Neutrophil (primary cell): ENCODE results near the gene ITGAL.
A peak's percentile ranks its signal among the peaks of the same experiment; 100 is the strongest.

Experiments used
- H3K27ac ChIP-seq: fragments of 200-600 bp; sonication (generic); 2 replicates; pipeline ENCODE4 v1.5.1; 2016; ENCODE audit warnings: mild to moderate bottlenecking, moderate library complexity
- H3K27me3 ChIP-seq: fragments of 200-600 bp; sonication (generic); 2 replicates; pipeline ENCODE4 v1.6.0; 2016; ENCODE audit warnings: mild to moderate bottlenecking
- H3K36me3 ChIP-seq: fragments of 200-600 bp; sonication (generic); 2 replicates; pipeline ENCODE4 v1.5.1; 2017
- H3K4me1 ChIP-seq, 2 experiments: fragments of 200-600 bp in 1 of 2; sonication (generic) in 1 of 2; 1 replicate in 1 of 2; 2 replicates in 1 of 2; pipeline versions ENCODE4 v1.5.1 to v1.6.1; 2013 to 2016; ENCODE audit warnings: low read depth in 1 of 2, low read length in 1 of 2, mild to moderate bottlenecking in 1 of 2, moderate library complexity in 1 of 2; ENCODE audit not compliant: control insufficient read depth in 1 of 2, insufficient read depth in 1 of 2
- H3K4me3 ChIP-seq, 2 experiments: fragments of 200-600 bp in 1 of 2; sonication (generic) in 1 of 2; 1 replicate in 1 of 2; 2 replicates in 1 of 2; pipeline ENCODE4 v1.5.1; 2013 to 2016; ENCODE audit warnings: low read depth in 1 of 2, low read length in 1 of 2, mild to moderate bottlenecking in 1 of 2, moderate library complexity in 1 of 2
- H3K9me3 ChIP-seq: fragments of 200-600 bp; sonication (generic); 2 replicates; pipeline ENCODE4 v1.5.1; 2016
- TF ChIP-seq, protein P1 (sequence below): fragments of 200-600 bp; sonication (generic); IDR thresholded peaks from 2 replicates; pipeline ENCODE4 v1.5.1; 2016; ENCODE audit warnings: antibody characterized with exemption

Gene ITGAL

DNA sequence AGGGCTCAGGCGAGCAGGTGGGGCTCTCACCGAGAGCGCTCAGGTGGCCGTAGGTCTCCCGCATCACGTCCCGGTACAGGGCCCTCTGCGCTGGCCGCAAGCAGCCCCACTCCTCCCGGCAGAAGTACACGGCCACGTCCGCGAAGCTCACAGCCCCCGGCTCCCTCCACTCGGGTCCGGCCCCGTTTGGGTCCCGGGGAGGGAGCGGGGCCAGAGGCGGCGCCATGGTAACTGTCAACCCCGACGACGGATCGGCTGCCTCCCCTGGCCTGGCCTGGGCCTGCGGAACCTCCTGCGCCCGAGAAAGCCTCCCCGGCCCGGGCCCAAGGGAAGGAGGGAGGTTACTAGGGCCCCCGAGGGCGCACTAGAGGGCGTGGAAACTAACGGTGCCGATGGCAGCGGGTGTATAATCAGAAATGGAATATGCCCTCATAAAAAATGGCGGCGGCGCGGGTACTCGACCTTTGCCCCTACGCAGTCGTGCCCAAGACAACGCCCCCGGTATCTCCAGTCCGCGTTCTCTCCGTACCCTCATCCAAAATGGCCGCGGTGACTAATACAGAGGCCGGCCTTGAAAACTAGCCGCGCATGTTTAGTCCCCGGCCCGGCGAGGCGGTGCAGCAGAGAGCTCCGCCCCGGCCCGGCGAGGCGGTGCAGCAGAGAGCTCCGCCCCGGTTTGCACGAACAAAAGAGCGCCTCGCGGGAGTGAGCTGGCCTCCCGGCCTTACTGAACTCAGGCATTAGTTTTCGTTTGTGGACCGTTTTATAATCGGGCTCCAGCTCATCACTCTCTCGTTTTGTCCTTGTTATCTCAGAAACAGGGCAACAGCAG lies 85.6 kb downstream of the ITGAL start, which contains the start of gene ZNF764:
TSS of gene ZNF764 (minus strand) at position 418 of the 832 bp plus-strand sequence. CDS start at position 226, 192 bp downstream.
- Histone ChIP-seq H3K9me3 (no peaks in the 10 kb centered on the region), H3K36me3 (peaks cover 15% of the 10 kb centered on the region), H3K4me3 (peak within 1 kb of the TSS; percentile 77 to 99), H3K27ac (peak within 1 kb of the TSS; percentile 91), H3K4me1 (peaks cover 31 to 33% of the 10 kb centered on the region in 2 experiments), H3K27me3 (no peaks in the 10 kb centered on the region)
- TF ChIP-seq, protein P1, sequence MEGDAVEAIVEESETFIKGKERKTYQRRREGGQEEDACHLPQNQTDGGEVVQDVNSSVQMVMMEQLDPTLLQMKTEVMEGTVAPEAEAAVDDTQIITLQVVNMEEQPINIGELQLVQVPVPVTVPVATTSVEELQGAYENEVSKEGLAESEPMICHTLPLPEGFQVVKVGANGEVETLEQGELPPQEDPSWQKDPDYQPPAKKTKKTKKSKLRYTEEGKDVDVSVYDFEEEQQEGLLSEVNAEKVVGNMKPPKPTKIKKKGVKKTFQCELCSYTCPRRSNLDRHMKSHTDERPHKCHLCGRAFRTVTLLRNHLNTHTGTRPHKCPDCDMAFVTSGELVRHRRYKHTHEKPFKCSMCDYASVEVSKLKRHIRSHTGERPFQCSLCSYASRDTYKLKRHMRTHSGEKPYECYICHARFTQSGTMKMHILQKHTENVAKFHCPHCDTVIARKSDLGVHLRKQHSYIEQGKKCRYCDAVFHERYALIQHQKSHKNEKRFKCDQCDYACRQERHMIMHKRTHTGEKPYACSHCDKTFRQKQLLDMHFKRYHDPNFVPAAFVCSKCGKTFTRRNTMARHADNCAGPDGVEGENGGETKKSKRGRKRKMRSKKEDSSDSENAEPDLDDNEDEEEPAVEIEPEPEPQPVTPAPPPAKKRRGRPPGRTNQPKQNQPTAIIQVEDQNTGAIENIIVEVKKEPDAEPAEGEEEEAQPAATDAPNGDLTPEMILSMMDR: peak; percentile 44

DNA sequence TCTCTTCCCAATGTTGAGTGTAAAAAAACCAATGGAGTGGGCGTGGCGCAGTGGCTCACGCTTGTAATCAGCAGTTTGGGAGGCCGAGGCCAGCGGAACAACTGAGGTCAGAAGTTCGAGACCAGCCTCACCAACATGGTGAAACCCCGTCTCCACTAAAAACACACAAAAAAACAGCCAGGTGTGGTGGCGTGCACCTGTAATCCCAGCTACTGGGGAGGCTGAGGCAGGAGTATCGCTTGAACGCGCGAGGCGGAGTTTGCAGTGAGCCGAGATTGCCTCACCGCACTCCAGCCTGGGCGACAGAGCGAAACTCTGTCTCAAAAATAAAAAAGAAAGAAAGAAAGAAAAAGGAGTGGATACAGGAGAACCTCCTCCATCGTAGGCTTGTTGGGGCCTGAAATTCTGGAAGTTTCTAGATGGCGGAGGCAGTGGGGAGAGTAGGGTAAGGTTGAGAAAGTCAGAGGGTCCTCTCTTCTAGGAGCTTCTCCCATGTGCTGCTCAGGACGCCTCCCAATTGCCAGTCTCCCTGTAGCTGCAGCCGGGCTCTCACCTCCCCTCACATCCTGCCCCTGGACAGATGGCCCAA lies 86.3 kb downstream of the ITGAL start:
- Histone ChIP-seq H3K4me3 (peak overlapping the region; percentile 77 to 99), H3K9me3 (no peaks in the 10 kb centered on the region), H3K27ac (peak overlapping the region; percentile 91), H3K4me1 (peaks cover 26 to 28% of the 10 kb centered on the region in 2 experiments), H3K27me3 (no peaks in the 10 kb centered on the region), H3K36me3 (peaks cover 15% of the 10 kb centered on the region)
- TF ChIP-seq, protein P1: no peak

DNA sequence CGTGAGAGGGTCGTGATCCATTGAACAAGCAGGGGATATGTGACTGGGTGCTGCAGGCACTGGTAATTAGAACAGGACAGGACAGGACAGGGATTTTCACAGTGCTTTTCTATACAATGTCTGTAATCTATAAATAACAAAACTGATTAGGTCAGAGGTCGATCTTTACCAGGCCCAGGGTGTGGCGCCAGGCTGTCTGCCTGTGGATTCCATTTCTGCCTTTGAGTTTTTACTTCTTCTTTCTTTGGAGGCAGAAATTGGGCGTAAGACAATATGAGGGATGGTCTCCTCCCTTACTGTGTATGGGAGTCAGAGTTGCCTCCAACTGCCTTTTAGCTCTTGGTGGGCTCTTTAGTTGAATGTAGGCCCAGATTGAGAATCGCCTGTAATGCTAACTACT lies 87.1 kb downstream of the ITGAL start:
- H3K4me3 ChIP-seq: no peak overlapping the region
- TF ChIP-seq, protein P1: no peak
- peaks cover 15% of the 10 kb centered on the region for H3K36me3 ChIP-seq
- peaks cover 26 to 28% of the 10 kb centered on the region in 2 experiments for H3K4me1 ChIP-seq
- H3K27me3 ChIP-seq: no peaks in the 10 kb centered on the region
- no peaks in the 10 kb centered on the region for H3K9me3 ChIP-seq
- no peak overlapping the region for H3K27ac ChIP-seq

DNA sequence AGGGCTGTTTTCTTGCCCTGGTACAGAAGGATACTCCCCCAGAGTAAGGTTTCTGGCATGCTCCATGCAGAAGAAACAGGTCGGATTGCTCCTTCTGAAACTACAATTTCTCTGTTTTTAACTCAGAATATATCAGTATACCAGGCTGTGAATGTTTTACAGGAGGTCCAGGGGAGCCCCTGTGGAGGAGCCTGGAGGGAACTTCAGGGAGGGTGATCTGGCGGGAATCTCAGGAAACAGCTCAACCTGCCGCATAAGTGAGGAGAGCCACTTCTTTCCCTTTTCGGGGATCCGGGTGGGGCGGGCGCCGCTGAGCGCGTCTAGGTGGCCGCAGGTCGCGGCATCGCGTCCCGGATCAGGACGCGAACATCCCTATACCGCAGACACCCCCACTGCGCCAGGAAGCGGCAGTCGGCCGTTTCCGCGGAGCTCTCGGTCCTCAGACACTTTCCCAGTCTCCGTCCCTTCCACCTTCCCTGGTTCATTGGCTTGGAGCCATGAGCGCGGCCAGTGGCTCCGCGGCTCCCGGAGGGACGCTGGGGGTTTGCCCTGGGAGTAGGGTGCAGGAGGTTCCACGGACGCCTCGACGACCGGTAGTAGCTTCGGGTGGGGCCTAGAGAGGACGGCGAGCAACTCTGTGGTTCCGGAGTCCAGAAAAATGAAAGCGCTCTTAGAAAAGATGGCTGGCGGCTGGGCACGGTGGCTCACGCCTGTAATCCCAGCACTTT lies 88.7 kb downstream of the ITGAL start:
- Histone ChIP-seq H3K4me1 (peaks cover 26 to 28% of the 10 kb centered on the region in 2 experiments), H3K27me3 (no peaks in the 10 kb centered on the region), H3K4me3 (peak overlapping the region; percentile 64 to 70), H3K27ac (peak overlapping the region; percentile 79), H3K36me3 (peaks cover under 1% of the 10 kb centered on the region), H3K9me3 (no peaks in the 10 kb centered on the region)
- TF ChIP-seq, protein P1: no peak

DNA sequence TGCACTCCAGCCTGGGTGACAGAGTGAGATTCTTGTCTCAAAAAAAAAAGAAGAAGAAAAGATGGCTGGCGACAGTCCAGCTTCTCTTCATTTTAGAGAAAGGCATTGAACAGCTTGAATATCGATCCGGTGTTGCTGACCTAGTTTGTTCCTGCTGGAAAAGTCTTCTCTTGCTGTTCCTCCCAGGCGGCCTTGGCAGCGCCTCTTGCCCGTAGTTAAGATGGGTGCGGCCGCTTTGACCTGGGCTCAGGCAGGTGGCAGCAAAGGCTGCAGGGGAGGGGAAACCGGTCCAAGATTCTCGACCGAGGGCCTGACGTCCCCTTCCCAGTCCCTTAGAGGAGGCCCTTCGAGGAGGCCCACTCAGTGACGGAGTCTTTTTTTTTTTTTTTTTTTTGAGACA lies 89.5 kb downstream of the ITGAL start:
- Histone ChIP-seq H3K4me3 (peak overlapping the region; percentile 64 to 70), H3K27ac (peak overlapping the region; percentile 79), H3K27me3 (no peaks in the 10 kb centered on the region), H3K36me3 (no peaks in the 10 kb centered on the region), H3K9me3 (no peaks in the 10 kb centered on the region), H3K4me1 (peaks cover 26% of the 10 kb centered on the region in 2 experiments)
- TF ChIP-seq, protein P1: no peak
